OCI-LY7 (cell line): Measurements from ENCODE around the gene SIAH1. TPM values are rescaled to one million over a fixed set of nuclear protein-coding genes. Genes with fewer than 3 reads are reported as not detected.
"Not testable (repeated sequence)": the region's sequence is repeated elsewhere in the genome, so short reads cannot be mapped to it uniquely, and the experiment has no call there.

ENCODE experiments used
- BruUV-seq: library from RNA; stranded (reverse); fragments of 400-500 nt; replicated peaks from 2 replicates; lab custom pipeline; 2021; lab: Mats Ljungman, UMichigan
- CTCF ChIA-PET: fragments of 300-600 bp; sonication (Branson Sonifier 250); formaldehyde crosslinking; loops from one replicate; lab custom pipeline; 2022; ENCODE audit warnings: antibody characterized with exemption; ENCODE audit not compliant: unreplicated experiment; lab: Charles Lee
- POLR2A ChIA-PET: fragments of 300-600 bp; sonication (Branson Sonifier 250); formaldehyde crosslinking; loops from one replicate; lab custom pipeline; 2022; ENCODE audit warnings: antibody characterized with exemption; lab: Charles Lee
- DNase-seq: peaks from one replicate; pipeline ENCODE4 v3.0.0-alpha.2; 2015; ENCODE audit warnings: low spot score
- H2AFZ ChIP-seq: fragments of 200-600 bp; sonication (generic), shearing (Covaris generic); 2 replicates; pipeline ENCODE4 v1.6.1; 2014; ENCODE audit warnings: mild to moderate bottlenecking, antibody characterized with exemption, low read length, moderate library complexity
- H3K27ac ChIP-seq: fragments of 200-600 bp; sonication (generic); 2 replicates; pipeline ENCODE4 v1.5.1; 2014; ENCODE audit warnings: mixed run types, low read depth, mild to moderate bottlenecking, moderate library complexity, low read length, inconsistent platforms; ENCODE audit not compliant: poor library complexity, severe bottlenecking
- H3K36me3 ChIP-seq: fragments of 200-600 bp; sonication (generic); 2 replicates; pipeline ENCODE4 v1.6.1; 2014; ENCODE audit warnings: mild to moderate bottlenecking, antibody characterized with exemption, low read length, moderate library complexity, mixed read lengths; ENCODE audit not compliant: insufficient read depth
- H3K4me1 ChIP-seq: fragments of 200-600 bp; sonication (generic); 2 replicates; pipeline ENCODE4 v1.5.1; 2014; ENCODE audit warnings: mild to moderate bottlenecking, low read length; ENCODE audit not compliant: insufficient read depth, poor library complexity, severe bottlenecking
- H3K4me2 ChIP-seq: fragments of 200-600 bp; sonication (generic); 2 replicates; pipeline ENCODE4 v1.6.1; 2014; ENCODE audit warnings: mild to moderate bottlenecking, low read length
- H3K4me3 ChIP-seq: fragments of 200-600 bp; sonication (generic); 2 replicates; pipeline ENCODE4 v1.5.1; 2014; ENCODE audit warnings: mild to moderate bottlenecking, low read depth, low read length; ENCODE audit not compliant: poor library complexity, severe bottlenecking
- H3K79me2 ChIP-seq: fragments of 200-600 bp; sonication (generic); 2 replicates; pipeline ENCODE4 v1.6.1; 2016; ENCODE audit warnings: low read depth, mild to moderate bottlenecking, low read length, moderate library complexity, mixed read lengths; ENCODE audit not compliant: insufficient read depth
- H3K9me2 ChIP-seq: fragments of 200-600 bp; sonication (generic); 2 replicates; pipeline ENCODE4 v1.6.1; 2016; ENCODE audit warnings: mild to moderate bottlenecking, low read length, mixed read lengths; ENCODE audit not compliant: insufficient read depth
- H3K9me3 ChIP-seq: fragments of 200-600 bp; sonication (generic); 2 replicates; pipeline ENCODE4 v1.6.1; 2014; ENCODE audit warnings: mild to moderate bottlenecking, mixed run types, low read length, mixed read lengths
- H4K20me1 ChIP-seq: fragments of 200-600 bp; sonication (generic); 2 replicates; pipeline ENCODE4 v1.6.1; 2014; ENCODE audit warnings: mild to moderate bottlenecking, antibody characterized with exemption, low read length, moderate library complexity, mixed read lengths; ENCODE audit not compliant: insufficient read depth
- CTCF ChIP-seq: fragments of 200-600 bp; sonication (generic); conservative IDR thresholded peaks from 2 replicates; pipeline ENCODE4 v1.5.1; 2014; ENCODE audit warnings: mild to moderate bottlenecking, antibody characterized with exemption, low read length, moderate library complexity, mixed read lengths
- EZH2phosphoT487 ChIP-seq: fragments of 200-600 bp; sonication (generic); IDR thresholded peaks from 2 replicates; pipeline ENCODE4 v1.6.1; 2018; ENCODE audit warnings: low read depth, borderline replicate concordance, mild to moderate bottlenecking, mixed run types, antibody characterized with exemption, low read length, moderate library complexity, mixed read lengths
- intact Hi-C: fragments of 100-400 bp; cut with micrococcal nuclease; formaldehyde crosslinking; loops from one replicate; pipeline ENCODE4 v1.10.0; 2022; ENCODE audit not compliant: unreplicated experiment
- total RNA-seq, 2 experiments: library from RNA; depleted of rRNA in 1 of 2; stranded (reverse); fragments of >200 nt in 1 of 2; shearing (Covaris generic) in 1 of 2; gene quantifications; 2 replicates each; pipeline ENCODE4 v1.2.3, GENCODE V29; 2014 to 2022

Gene SIAH1
- total RNA-seq, 2 experiments from 2014 or later: 18.9 to 22.8 TPM

GRCh38 chr16:48371393-48371780 is 13.8 kb downstream of the SIAH1 start:
- peaks cover 89% of the 10 kb centered on the region for H3K79me2 ChIP-seq
- H3K36me3 ChIP-seq: no peaks in the 10 kb centered on the region
- intact Hi-C loops: no loop called here
- H3K4me2 ChIP-seq: no peak overlapping the region
- H3K27ac ChIP-seq: no peak overlapping the region
- TF ChIP-seq CTCF: no peak
- TF ChIP-seq EZH2phosphoT487: no peak
- H2AFZ ChIP-seq: no peak overlapping the region
- H3K9me2 ChIP-seq: no peaks in the 10 kb centered on the region
- H3K4me3 ChIP-seq: no peak overlapping the region
- H4K20me1 ChIP-seq: peaks cover 50% of the 10 kb centered on the region
- no TSS peak for BruUV-seq
- POLR2A ChIA-PET: no interaction called here
- H3K4me1 ChIP-seq: peaks cover 12% of the 10 kb centered on the region
- H3K9me3 ChIP-seq: no peaks in the 10 kb centered on the region
- no peak for DNase-seq
- CTCF ChIA-PET: no interaction called here

- DNase-seq, POLR2A ChIA-PET, H2AFZ ChIP-seq, H3K36me3 ChIP-seq, H3K4me3 ChIP-seq, intact Hi-C loops, H3K9me2 ChIP-seq, CTCF ChIA-PET, H3K4me2 ChIP-seq, H3K9me3 ChIP-seq, H3K27ac ChIP-seq, BruUV-seq: not testable (repeated sequence)
- H3K4me1 ChIP-seq: peaks cover 18% of the 10 kb centered on the region
- peaks cover 89% of the 10 kb centered on the region for H3K79me2 ChIP-seq
- peaks cover 55% of the 10 kb centered on the region for H4K20me1 ChIP-seq
Observed at GRCh38 chr16:48370668-48371392, 14.4 kb downstream of the SIAH1 start.

- TF ChIP-seq CTCF (no peak), EZH2phosphoT487 (no peak)
- Histone ChIP-seq H4K20me1 (peaks cover 55% of the 10 kb centered on the region), H3K36me3 (no peaks in the 10 kb centered on the region), H3K4me2 (no peak overlapping the region), H3K79me2 (peaks cover 89% of the 10 kb centered on the region), H3K27ac (no peak overlapping the region), H3K9me3 (no peaks in the 10 kb centered on the region), H2AFZ (no peak overlapping the region), H3K4me3 (no peak overlapping the region), H3K9me2 (no peaks in the 10 kb centered on the region), H3K4me1 (peaks cover 21% of the 10 kb centered on the region)
- BruUV-seq: no TSS peak
- no peak for DNase-seq
- ChIA-PET CTCF (interaction anchor here (1.5 kb wide), 1 partner anchor 253 kb away, joined by 5 read pairs; no protein-coding TSS in a partner anchor), POLR2A (interaction anchor here (0.8 kb wide), 1 partner anchor 24 kb away, joined by 3 read pairs; no protein-coding TSS in a partner anchor)
- intact Hi-C loops: no loop called here
Observed at GRCh38 chr16:48370229-48370628, 15.0 kb downstream of the SIAH1 start.
